WTC11 (cell line): ENCODE measurements around the gene MUC6. TPM values are rescaled to one million over a fixed set of nuclear protein-coding genes. Genes with fewer than 3 reads are reported as not detected.

Experiments used
- ATAC-seq: fragments of 200-7000 bp; cut with Tn5 transposase; 2 replicates; pipeline ENCODE4 v1.10.0; 2021; ENCODE audit warnings: mild to moderate bottlenecking, moderate library complexity
- CTCF ChIA-PET: fragments of 300-600 bp; sonication (Branson Sonifier 250); formaldehyde crosslinking; loops from one replicate; lab custom pipeline; 2021; ENCODE audit warnings: antibody characterized with exemption; lab: Charles Lee
- POLR2A ChIA-PET: fragments of 350-600 bp; sonication (Branson Sonifier 250); formaldehyde crosslinking; loops from one replicate; lab custom pipeline; 2021; ENCODE audit warnings: antibody characterized with exemption; lab: Charles Lee
- DNase-seq: peaks from one replicate; pipeline ENCODE4 v3.0.0; 2021; ENCODE audit warnings: low spot score
- H3K27ac Mint-ChIP-seq: 2 replicates; pipeline ENCODE4 v1.8.0; 2021; ENCODE audit warnings: mixed read lengths
- H3K27me3 Mint-ChIP-seq: 2 replicates; pipeline ENCODE4 v1.8.0; 2021; ENCODE audit warnings: low read depth, mild to moderate bottlenecking, moderate library complexity, mixed read lengths
- H3K36me3 Mint-ChIP-seq: 2 replicates; pipeline ENCODE4 v1.8.0; 2021; ENCODE audit warnings: mixed read lengths
- H3K4me1 Mint-ChIP-seq: 2 replicates; pipeline ENCODE4 v1.8.0; 2022; ENCODE audit warnings: mixed read lengths
- H3K4me3 Mint-ChIP-seq: 2 replicates; pipeline ENCODE4 v1.8.0; 2021; ENCODE audit warnings: mild to moderate bottlenecking, moderate library complexity, mixed read lengths
- H3K9me3 Mint-ChIP-seq: 2 replicates; pipeline ENCODE4 v1.8.0; 2021; ENCODE audit warnings: mixed read lengths
- ATF2 ChIP-seq: sonication (generic); formaldehyde crosslinking; IDR thresholded peaks from 2 replicates; pipeline ENCODE4 v1.8.1; 2022; ENCODE audit warnings: low read depth, missing genetic modification reagents, borderline replicate concordance
- EMX1 ChIP-seq: fragments of 250-450 bp; sonication (Bioruptor Pico); IDR thresholded peaks from 2 replicates; pipeline ENCODE4 v1.8.0; 2021; ENCODE audit warnings: mild to moderate bottlenecking
- ETV6 ChIP-seq: sonication (generic); formaldehyde crosslinking; IDR thresholded peaks from 2 replicates; pipeline ENCODE4 v1.8.1; 2022; ENCODE audit warnings: mild to moderate bottlenecking, missing genetic modification reagents
- GTF2I ChIP-seq: fragments of 250-450 bp; sonication (Bioruptor Pico); conservative IDR thresholded peaks from 2 replicates; pipeline ENCODE4 v1.4.0; 2021; ENCODE audit warnings: mild to moderate bottlenecking
- HMGA2 ChIP-seq: fragments of 250-450 bp; sonication (Bioruptor Pico); IDR thresholded peaks from 2 replicates; pipeline ENCODE4 v1.4.0; 2021; ENCODE audit warnings: mild to moderate bottlenecking, moderate library complexity
- KAT7 ChIP-seq: sonication (generic); formaldehyde crosslinking; IDR thresholded peaks from 2 replicates; pipeline ENCODE4 v1.8.1; 2023; ENCODE audit warnings: missing genetic modification reagents, mild to moderate bottlenecking, borderline replicate concordance
- NFYB ChIP-seq: sonication (generic); formaldehyde crosslinking; conservative IDR thresholded peaks from 2 replicates; pipeline ENCODE4 v1.8.0; 2022; ENCODE audit warnings: low read depth, missing genetic modification reagents
- NR2C2 ChIP-seq: sonication (generic); formaldehyde crosslinking; IDR thresholded peaks from 2 replicates; pipeline ENCODE4 v1.8.0; 2022; ENCODE audit warnings: mild to moderate bottlenecking, missing genetic modification reagents
- SMAD3 ChIP-seq: sonication (generic); formaldehyde crosslinking; IDR thresholded peaks from 2 replicates; pipeline ENCODE4 v1.8.0; 2022; ENCODE audit warnings: missing genetic modification reagents, mild to moderate bottlenecking, borderline replicate concordance
- SMAD4 ChIP-seq: sonication (generic); formaldehyde crosslinking; IDR thresholded peaks from 2 replicates; pipeline ENCODE4 v1.8.0; 2022; ENCODE audit warnings: mild to moderate bottlenecking, missing genetic modification reagents
- STAT6 ChIP-seq: sonication (generic); formaldehyde crosslinking; conservative IDR thresholded peaks from 2 replicates; pipeline ENCODE4 v1.8.1; 2023; ENCODE audit warnings: mild to moderate bottlenecking, low read depth, missing genetic modification reagents, moderate library complexity
- TEAD1 ChIP-seq: sonication (generic); formaldehyde crosslinking; IDR thresholded peaks from 2 replicates; pipeline ENCODE4 v1.8.0; 2022; ENCODE audit warnings: mild to moderate bottlenecking, missing genetic modification reagents
- ZNF219 ChIP-seq: sonication (generic); formaldehyde crosslinking; IDR thresholded peaks from 2 replicates; pipeline ENCODE4 v1.8.0; 2023; ENCODE audit warnings: missing genetic modification reagents, mild to moderate bottlenecking, borderline replicate concordance
- ZNF317 ChIP-seq: sonication (generic); formaldehyde crosslinking; IDR thresholded peaks from 2 replicates; pipeline ENCODE4 v1.8.1; 2023; ENCODE audit warnings: low read depth, mild to moderate bottlenecking, moderate library complexity, missing genetic modification reagents, borderline replicate concordance
- ZNF396 ChIP-seq: fragments of 250-450 bp; sonication (Bioruptor Pico); IDR thresholded peaks from 2 replicates; pipeline ENCODE4 v1.8.0; 2021; ENCODE audit warnings: mild to moderate bottlenecking, moderate library complexity, borderline replicate concordance
- ZNF416 ChIP-seq: fragments of 250-450 bp; sonication (Bioruptor Pico); IDR thresholded peaks from 2 replicates; pipeline ENCODE4 v1.9.0; 2021; ENCODE audit warnings: mild to moderate bottlenecking, inconsistent platforms
- ZNF423 ChIP-seq: fragments of 250-450 bp; sonication (Bioruptor Pico); IDR thresholded peaks from 2 replicates; pipeline ENCODE4 v2.1.2; 2022; ENCODE audit warnings: mild to moderate bottlenecking, moderate library complexity
- total RNA-seq: library from RNA; stranded (reverse); gene quantifications from 3 replicates; pipeline ENCODE4 v1.2.3, GENCODE V29; 2021
- TF ChIP-seq, protein P1 (sequence below): sonication (generic); formaldehyde crosslinking; conservative IDR thresholded peaks from 2 replicates; pipeline ENCODE4 v1.8.1; 2022; ENCODE audit warnings: mild to moderate bottlenecking, missing genetic modification reagents
- TF ChIP-seq, protein P2 (sequence below): fragments of 250-450 bp; sonication (Bioruptor Pico); IDR thresholded peaks from 2 replicates; pipeline ENCODE4 v1.9.0; 2021; ENCODE audit warnings: moderate library complexity, mild to moderate bottlenecking, inconsistent platforms, borderline replicate concordance
- TF ChIP-seq, protein P3 (sequence below): fragments of 250-450 bp; sonication (Bioruptor Pico); IDR thresholded peaks from 2 replicates; pipeline ENCODE4 v1.9.0; 2021; ENCODE audit warnings: mild to moderate bottlenecking, borderline replicate concordance
- TF ChIP-seq, protein P4 (sequence below): fragments of 250-450 bp; sonication (Bioruptor Pico); conservative IDR thresholded peaks from 2 replicates; pipeline ENCODE4 v1.9.0; 2021; ENCODE audit warnings: mild to moderate bottlenecking

The MUC6 gene
- total RNA-seq, 1 experiment from 2014 or later: 0.13 TPM

DNA sequence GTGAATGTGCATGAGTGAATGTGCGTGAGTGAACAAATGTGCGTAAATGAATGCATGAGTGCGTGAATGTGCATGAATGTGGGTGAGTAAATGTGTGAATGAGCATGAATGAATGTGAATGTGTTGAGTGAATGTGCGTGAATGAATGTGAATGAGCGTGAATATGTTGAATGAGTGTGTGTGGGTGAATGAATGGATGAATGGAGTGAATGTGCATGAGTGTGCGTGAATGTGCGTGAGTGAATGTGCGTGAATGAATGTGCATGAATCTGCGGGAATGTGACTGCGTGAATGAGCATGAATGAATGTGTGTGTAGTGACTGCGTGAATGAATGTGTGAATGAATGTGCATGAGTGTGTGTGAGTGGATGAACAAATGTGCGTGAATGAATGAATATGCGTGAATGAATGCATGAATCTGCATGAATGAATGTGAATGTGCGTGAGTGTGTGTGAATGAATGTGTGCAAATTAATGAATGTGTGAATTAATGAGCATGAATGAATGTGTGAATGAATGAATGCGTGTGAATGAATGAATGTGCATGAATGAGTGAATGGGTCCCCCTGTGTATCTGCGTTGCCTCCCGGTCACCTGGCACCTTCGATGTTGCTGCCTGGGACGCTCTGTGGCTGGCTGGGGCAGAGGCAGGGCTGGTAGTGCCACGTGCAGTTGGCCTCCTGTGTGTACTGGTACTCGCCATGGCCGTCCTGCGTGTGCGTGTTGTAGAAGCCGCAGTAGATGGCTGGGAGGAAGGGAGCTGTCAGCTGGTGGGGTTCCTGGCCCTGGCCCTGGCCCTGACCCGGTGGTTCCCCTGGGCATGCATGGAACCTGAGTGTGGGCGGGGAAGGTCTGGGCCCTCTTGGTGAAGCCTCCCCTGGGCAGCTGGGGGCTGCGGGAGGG lies 13.4 kb downstream of the MUC6 start:
- H3K36me3 Mint-ChIP-seq: peaks cover under 1% of the 10 kb centered on the region
- no peak for TF ChIP-seq NFYB (CRISPR knock-in tag)
- no peak for TF ChIP-seq HMGA2 (CRISPR knock-in tag)
- TF ChIP-seq, protein P1, sequence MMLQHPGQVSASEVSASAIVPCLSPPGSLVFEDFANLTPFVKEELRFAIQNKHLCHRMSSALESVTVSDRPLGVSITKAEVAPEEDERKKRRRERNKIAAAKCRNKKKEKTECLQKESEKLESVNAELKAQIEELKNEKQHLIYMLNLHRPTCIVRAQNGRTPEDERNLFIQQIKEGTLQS (CRISPR knock-in tag): no peak
- TF ChIP-seq NR2C2: no peak
- no peak for TF ChIP-seq TEAD1
- TF ChIP-seq SMAD4: no peak
- no peak for TF ChIP-seq KAT7 (CRISPR knock-in tag)
- TF ChIP-seq ZNF317 (CRISPR knock-in tag): no peak
- no peak for TF ChIP-seq ATF2 (CRISPR knock-in tag)
- no peak for TF ChIP-seq ETV6 (CRISPR knock-in tag)
- TF ChIP-seq ZNF423 (CRISPR knock-in tag): no peak
- no peak for TF ChIP-seq EMX1 (CRISPR knock-in tag)
- TF ChIP-seq, all 79 proteins: peak for 0
- DNase-seq: no peak
- ATAC-seq: no peak
- ChIA-PET POLR2A (no interaction called here), CTCF (no interaction called here)
- no peak overlapping the region for H3K4me3 Mint-ChIP-seq
- peaks cover 2% of the 10 kb centered on the region for H3K9me3 Mint-ChIP-seq
- H3K4me1 Mint-ChIP-seq: 0 out of 2 replicates have a peak, but pooled peaks cover 3% of the 10 kb centered on the region
- no peaks in the 10 kb centered on the region for H3K27me3 Mint-ChIP-seq
- H3K27ac Mint-ChIP-seq: peak overlapping the region; percentile 11

GRCh38 chr11:1022411-1022810 lies 14.1 kb downstream of the MUC6 start:
- ChIA-PET CTCF (no interaction called here), POLR2A (no interaction called here)
- no peak overlapping the region for H3K4me3 Mint-ChIP-seq
- peaks cover 9% of the 10 kb centered on the region for H3K9me3 Mint-ChIP-seq
- no peak for DNase-seq
- H3K27me3 Mint-ChIP-seq: no peaks in the 10 kb centered on the region
- H3K27ac Mint-ChIP-seq: 0 out of 2 replicates have a peak overlapping the region, but pooled peaks have one; percentile 6
- H3K4me1 Mint-ChIP-seq: 0 out of 2 replicates have a peak, but pooled peaks cover 3% of the 10 kb centered on the region
- H3K36me3 Mint-ChIP-seq: peaks cover 6% of the 10 kb centered on the region
- ATAC-seq: no peak
- TF ChIP-seq NFYB (CRISPR knock-in tag) (no peak), ZNF396 (CRISPR knock-in tag) (no peak), STAT6 (CRISPR knock-in tag) (no peak), GTF2I (CRISPR knock-in tag) (no peak), ATF2 (CRISPR knock-in tag) (no peak), ZNF219 (CRISPR knock-in tag) (no peak), ZNF416 (no peak), SMAD3 (CRISPR knock-in tag) (no peak)
- TF ChIP-seq, protein P2, sequence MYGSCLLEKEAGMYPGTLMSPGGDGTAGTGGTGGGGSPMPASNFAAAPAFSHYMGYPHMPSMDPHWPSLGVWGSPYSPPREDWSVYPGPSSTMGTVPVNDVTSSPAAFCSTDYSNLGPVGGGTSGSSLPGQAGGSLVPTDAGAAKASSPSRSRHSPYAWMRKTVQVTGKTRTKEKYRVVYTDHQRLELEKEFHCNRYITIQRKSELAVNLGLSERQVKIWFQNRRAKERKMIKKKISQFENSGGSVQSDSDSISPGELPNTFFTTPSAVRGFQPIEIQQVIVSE: no peak
- TF ChIP-seq, protein P3, sequence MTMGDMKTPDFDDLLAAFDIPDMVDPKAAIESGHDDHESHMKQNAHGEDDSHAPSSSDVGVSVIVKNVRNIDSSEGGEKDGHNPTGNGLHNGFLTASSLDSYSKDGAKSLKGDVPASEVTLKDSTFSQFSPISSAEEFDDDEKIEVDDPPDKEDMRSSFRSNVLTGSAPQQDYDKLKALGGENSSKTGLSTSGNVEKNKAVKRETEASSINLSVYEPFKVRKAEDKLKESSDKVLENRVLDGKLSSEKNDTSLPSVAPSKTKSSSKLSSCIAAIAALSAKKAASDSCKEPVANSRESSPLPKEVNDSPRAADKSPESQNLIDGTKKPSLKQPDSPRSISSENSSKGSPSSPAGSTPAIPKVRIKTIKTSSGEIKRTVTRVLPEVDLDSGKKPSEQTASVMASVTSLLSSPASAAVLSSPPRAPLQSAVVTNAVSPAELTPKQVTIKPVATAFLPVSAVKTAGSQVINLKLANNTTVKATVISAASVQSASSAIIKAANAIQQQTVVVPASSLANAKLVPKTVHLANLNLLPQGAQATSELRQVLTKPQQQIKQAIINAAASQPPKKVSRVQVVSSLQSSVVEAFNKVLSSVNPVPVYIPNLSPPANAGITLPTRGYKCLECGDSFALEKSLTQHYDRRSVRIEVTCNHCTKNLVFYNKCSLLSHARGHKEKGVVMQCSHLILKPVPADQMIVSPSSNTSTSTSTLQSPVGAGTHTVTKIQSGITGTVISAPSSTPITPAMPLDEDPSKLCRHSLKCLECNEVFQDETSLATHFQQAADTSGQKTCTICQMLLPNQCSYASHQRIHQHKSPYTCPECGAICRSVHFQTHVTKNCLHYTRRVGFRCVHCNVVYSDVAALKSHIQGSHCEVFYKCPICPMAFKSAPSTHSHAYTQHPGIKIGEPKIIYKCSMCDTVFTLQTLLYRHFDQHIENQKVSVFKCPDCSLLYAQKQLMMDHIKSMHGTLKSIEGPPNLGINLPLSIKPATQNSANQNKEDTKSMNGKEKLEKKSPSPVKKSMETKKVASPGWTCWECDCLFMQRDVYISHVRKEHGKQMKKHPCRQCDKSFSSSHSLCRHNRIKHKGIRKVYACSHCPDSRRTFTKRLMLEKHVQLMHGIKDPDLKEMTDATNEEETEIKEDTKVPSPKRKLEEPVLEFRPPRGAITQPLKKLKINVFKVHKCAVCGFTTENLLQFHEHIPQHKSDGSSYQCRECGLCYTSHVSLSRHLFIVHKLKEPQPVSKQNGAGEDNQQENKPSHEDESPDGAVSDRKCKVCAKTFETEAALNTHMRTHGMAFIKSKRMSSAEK (CRISPR knock-in tag): no peak
- TF ChIP-seq, protein P4, sequence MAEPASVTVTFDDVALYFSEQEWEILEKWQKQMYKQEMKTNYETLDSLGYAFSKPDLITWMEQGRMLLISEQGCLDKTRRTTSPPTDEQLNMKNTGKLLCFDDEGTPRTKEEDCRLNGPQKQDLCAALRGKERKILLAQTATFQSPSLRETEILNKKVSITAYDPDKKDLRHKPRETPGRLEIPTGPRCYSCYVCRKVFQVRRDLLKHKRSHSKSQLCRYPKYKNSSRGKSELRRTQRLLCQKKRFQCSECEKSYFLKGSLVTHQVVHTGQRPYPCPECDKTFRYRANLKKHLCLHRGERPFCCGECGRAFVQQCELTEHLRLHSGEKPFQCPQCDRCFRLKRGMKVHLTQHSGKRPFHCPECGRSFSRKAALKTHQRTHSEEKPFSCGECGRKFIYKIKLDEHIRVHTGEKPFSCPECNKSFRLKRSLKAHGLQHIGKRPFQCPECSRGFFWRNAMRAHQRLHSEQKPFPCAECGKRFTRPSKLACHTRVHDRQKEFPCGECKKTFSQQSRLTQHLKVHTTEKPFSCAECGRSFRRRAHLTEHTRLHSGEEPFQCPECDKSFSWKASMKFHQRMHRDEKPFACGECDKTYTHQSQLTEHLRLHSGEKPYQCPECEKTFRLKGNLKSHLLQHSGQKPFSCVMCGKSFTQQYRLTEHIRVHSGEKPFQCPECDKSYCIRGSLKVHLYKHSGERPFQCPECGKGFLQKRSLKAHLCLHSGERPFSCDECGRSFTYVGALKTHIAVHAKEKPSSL: no peak
